ENCODE measurements around the gene DYNLRB2. TPM values are rescaled to one million over a fixed set of nuclear protein-coding genes. Genes with fewer than 3 reads are reported as not detected.

DYNLRB2 gene
- total RNA-seq, 1 donor from 2014 or later, result not detected

GRCh38 chr16:80596507-80597207 lies 55.9 kb downstream of the DYNLRB2 start:
- DNase-seq (ENCODE audit: low read depth in 2 of 2), result no peak

- peak in 1 of 2 donors; percentile 39 for DNase-seq (ENCODE audit: low read depth in 2 of 2)
Observed at GRCh38 chr16:80599466-80599865, 58.7 kb downstream of the DYNLRB2 start.

All from dermis microvascular lymphatic vessel endothelial cell (primary cell).